NCI-H187 (cell line): ENCODE data around the gene CREB5.

Experiments used
- DNase-seq, 2 experiments: peaks; one replicate each; lab custom pipeline; 2025; lab: John Stamatoyannopoulos, UW

CREB5 gene

DNA sequence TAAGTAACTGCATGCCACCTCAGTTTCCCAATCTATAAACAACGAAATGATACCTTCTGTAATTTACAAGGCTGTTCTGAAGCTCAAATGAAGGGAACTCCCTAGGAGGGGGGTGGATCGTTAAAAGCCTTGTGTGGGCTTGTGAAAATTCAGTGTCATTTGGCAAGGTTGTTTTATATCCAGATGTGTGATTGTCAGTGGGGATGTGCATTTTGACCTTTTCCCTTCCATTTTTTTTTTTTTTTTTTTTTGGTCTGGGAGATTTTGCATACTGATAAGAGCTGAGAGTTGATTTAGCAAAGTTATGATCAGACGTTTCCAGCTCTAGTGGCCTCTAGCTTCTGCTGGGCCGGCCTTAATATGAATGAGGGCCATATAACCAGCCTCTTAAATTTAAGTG is 22.8 kb downstream of the CREB5 start:
- DNase-seq, result no peak

- no peak for DNase-seq
Observed at GRCh38 chr7:28435732-28436378, 23.5 kb downstream of the CREB5 start.

DNA sequence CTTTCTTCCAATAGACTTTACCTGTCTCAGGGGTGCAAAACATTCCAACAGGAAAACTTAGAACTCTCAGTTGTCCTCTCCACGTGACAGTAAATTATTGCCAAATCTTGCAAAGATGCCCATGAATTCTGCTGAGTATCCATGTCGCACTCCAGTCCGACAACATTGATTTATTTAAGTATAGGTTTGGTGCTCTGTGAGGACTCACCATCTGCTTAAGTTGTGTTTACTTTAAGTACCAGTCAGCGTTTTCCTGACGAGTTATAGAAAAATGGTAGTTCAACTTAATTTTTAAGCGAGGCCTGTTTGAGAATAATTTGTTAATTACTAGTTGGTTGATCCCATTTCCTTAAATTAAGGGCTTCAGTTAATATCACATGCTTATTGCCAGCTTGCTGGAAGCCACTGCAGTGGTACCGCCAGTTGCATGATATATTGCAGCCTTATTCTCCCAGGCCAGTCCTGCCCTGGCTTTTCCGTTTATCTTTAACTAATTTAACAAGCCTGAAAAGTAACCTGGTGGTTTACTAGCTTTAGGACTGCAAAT is 27.8 kb downstream of the CREB5 start:
- DNase-seq, result no peak

GRCh38 chr7:28442540-28443420 is 30.5 kb downstream of the CREB5 start:
- no peak for DNase-seq

- DNase-seq, result no peak
Observed at GRCh38 chr7:28446131-28446530, 33.8 kb downstream of the CREB5 start.

DNA sequence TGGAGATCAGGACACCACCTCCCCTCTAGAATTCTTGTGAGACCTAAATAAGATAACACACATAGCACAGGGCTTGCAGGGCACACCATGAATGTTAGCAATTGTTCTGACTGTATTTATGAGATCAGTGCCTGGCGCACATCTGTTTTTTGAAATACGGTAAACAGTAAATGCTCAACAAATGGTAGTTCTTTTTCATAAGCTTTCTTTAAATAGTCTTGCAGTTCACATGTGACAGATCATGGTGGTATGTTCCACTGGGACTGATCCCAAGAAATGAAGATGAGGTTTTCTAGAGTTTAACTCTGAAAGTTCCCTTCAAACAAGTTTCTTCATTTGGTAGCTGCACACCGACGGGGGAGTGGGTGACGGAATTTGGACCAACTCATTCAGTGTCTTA is 34.8 kb downstream of the CREB5 start:
- no peak for DNase-seq

- no peak for DNase-seq
Observed at GRCh38 chr7:28448708-28449107, 36.4 kb downstream of the CREB5 start.

GRCh38 chr7:28452681-28453080 is 40.4 kb downstream of the CREB5 start:
- no peak for DNase-seq

DNA sequence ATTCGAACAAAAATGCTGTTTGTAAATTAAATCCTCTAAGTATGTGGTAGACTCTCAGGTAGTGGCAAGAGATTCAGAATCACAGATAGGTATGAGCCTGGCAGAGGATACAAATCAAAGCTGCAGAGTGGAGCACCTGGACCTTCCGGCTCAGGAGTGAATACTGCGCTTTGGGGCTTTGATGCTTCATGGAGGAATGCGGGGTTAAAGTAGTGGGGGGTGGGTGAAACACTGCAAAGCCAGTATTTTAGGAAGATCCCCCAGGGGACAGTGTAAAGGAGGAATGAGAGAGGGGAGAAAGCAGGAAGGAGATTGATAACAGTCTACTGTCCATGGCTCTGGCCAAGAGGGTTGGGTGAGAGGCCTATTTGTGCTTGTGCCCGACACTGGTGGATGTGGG is 43.2 kb downstream of the CREB5 start:
- no peak for DNase-seq

DNA sequence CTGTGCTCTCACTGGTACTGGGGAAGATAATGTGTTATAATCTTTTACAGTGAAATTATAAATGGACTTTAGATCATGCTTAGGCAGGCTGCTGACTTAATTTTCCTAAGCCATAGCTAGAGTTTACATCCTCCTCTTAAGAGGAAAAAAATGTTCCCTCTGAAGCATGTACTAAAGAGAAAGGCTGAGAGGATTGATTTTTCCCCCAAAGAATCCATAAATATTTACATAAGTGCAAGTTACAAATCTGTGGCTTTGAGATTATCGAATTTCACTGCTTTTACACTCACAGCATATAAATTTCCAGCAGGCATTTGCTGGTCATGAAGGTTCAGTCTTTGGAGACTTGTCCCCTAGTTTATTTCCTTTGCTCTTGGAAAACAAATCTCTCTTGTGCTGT is 43.7 kb downstream of the CREB5 start:
- no peak for DNase-seq

- no peak for DNase-seq
Observed at GRCh38 chr7:28458732-28459131, 46.4 kb downstream of the CREB5 start.

DNA sequence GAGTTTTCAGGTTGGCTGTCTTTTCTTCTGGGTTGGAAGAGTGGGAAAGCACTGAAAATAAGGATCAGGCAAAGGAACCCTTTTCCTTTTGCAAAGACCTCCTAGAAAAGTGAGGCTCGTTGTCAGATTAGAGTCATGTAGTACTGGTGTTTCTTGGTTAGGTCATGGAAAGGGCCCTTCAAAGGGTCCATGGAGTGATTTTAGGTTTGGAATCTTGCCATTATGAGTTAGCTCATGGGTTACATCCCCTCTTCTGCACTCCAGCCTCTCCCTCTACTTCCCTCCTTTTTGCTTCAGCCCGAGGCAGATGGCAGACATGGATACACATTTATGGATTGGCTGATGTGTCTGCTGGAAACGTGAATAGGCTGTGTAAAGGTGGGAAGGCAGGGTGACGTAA is 47.0 kb downstream of the CREB5 start:
- DNase-seq, result no peak

- DNase-seq, result no peak
Observed at GRCh38 chr7:28465697-28466096, 53.4 kb downstream of the CREB5 start.

DNA sequence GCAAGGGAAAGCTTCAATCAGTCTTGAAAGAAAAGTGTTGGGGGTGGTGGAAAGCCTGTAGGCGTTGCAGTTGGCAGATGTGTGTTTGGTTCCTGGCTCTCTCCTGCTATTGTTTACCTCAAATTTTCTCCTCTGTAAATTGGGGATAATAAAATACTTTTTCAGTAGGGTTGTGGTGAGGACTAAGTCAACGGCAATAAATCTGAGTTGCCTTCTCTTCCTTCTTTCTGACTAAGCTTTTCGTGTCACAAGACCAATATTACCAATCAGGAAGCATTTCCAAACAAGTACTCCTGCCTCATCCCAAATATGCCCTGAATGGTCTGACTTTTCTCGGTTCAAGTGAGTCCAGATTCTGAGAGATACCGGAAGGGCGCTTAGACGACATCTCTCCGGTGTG is 54.0 kb downstream of the CREB5 start:
- DNase-seq, result no peak

- DNase-seq, result no peak
Observed at GRCh38 chr7:28466885-28467284, 54.6 kb downstream of the CREB5 start.

DNA sequence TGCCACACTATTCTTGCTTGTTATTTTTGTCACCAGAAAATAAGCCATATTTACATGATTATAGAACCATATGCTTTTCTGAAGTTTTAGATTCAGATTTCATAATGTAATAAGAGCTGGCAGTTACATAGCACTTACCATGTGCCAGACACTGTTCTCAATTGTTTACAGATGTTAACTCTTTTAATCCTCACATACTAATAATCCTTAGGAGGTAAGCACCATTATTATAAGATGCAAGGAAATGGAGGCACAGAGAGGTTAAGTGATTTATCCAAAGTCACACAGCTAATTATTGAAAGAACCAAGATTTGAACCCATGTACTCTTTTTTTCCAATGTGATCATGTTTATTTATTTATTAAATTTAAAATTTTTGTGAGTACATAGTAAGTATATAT is 57.2 kb downstream of the CREB5 start:
- DNase-seq, result no peak

GRCh38 chr7:28470344-28470743 is 58.0 kb downstream of the CREB5 start:
- DNase-seq, result no peak

GRCh38 chr7:28472332-28472731 is 60.0 kb downstream of the CREB5 start:
- no peak for DNase-seq

- no peak for DNase-seq
Observed at GRCh38 chr7:28473571-28474281, 61.4 kb downstream of the CREB5 start.

GRCh38 chr7:28474282-28474638 is 61.9 kb downstream of the CREB5 start:
- no peak for DNase-seq

- no peak for DNase-seq
Observed at GRCh38 chr7:28474640-28475039, 62.3 kb downstream of the CREB5 start.

DNA sequence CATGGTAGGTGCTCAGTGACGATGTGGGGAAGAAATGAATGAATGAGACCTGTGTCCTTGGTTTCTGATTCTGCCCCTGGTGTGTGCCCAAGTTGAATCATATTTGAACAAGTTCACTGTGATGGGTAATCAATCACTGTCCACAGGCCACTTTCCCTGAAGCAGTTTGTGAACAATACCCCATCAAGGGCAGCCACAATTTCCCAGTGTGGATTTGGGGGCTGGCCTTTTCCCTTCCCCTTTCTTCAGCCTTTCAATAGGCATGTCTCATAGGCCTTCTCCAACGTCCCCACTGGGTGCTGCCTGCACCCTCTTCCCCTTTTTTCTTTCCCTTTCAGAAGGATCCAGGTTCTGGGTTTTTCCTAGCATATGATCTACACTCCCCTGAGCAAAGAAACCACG is 64.7 kb downstream of the CREB5 start:
- no peak for DNase-seq

DNA sequence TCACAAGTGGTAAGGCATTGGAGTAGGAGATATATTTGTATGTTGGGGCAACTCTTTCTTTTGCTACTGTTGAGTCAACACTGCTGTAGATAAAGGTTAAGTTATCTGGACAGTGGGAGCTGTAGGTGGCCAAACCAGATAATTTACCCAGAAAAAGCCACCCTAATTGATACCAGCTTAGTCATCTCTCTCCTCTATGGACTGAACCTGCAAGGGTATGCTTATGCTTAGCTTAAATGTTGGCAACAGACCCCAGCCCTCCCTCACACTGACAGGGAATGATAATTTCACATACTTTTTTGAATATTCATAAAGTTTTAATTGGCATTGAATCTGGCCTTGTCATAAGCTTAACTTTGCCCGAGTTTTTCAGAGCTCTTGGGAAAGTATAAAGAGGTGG is 66.3 kb downstream of the CREB5 start:
- DNase-seq, result no peak
